GM23248 (cell line): ENCODE measurements around the gene MC1R. TPM values are rescaled to one million over a fixed set of nuclear protein-coding genes. Genes with fewer than 3 reads are reported as not detected.

Experiments used
- DNase-seq: peaks from one replicate; pipeline ENCODE4 v3.0.0-alpha.2; 2015
- H2AFZ ChIP-seq: fragments of 200-600 bp; sonication (generic); 2 replicates; pipeline ENCODE4 v1.6.1; 2016; ENCODE audit warnings: antibody characterized with exemption
- H3F3A ChIP-seq: fragments of 200-600 bp; sonication (generic); 2 replicates; pipeline ENCODE4 v1.6.1; 2016; ENCODE audit warnings: mild to moderate bottlenecking, antibody characterized with exemption, mixed run types; ENCODE audit not compliant: insufficient read depth
- H3K27ac ChIP-seq: fragments of 200-600 bp; sonication (generic); 2 replicates; pipeline ENCODE4 v1.5.1; 2016; ENCODE audit warnings: mild to moderate bottlenecking
- H3K27me3 ChIP-seq: fragments of 200-600 bp; sonication (generic); replicated peaks from 2 replicates; pipeline ENCODE4 v1.6.1; 2016; ENCODE audit warnings: mild to moderate bottlenecking; ENCODE audit not compliant: insufficient read depth
- H3K36me3 ChIP-seq: fragments of 200-600 bp; sonication (generic); 2 replicates; pipeline ENCODE4 v1.6.1; 2016; ENCODE audit warnings: low read depth, mild to moderate bottlenecking
- H3K4me1 ChIP-seq: fragments of 200-600 bp; sonication (generic); 2 replicates; pipeline ENCODE4 v1.6.1; 2016; ENCODE audit warnings: mild to moderate bottlenecking; ENCODE audit not compliant: insufficient read depth
- H3K4me2 ChIP-seq: fragments of 200-600 bp; sonication (generic); one replicate; pipeline ENCODE4 v1.6.1; 2016; ENCODE audit warnings: mild to moderate bottlenecking; ENCODE audit not compliant: unreplicated experiment
- H3K4me3 ChIP-seq: fragments of 200-600 bp; sonication (generic); 2 replicates; pipeline ENCODE4 v1.5.1; 2016; ENCODE audit warnings: mild to moderate bottlenecking
- H3K79me2 ChIP-seq: fragments of 200-600 bp; sonication (generic); 2 replicates; pipeline ENCODE4 v1.6.1; 2016; ENCODE audit warnings: mild to moderate bottlenecking; ENCODE audit not compliant: insufficient read depth
- H3K9ac ChIP-seq: fragments of 200-600 bp; sonication (generic); 2 replicates; pipeline ENCODE4 v1.6.1; 2016; ENCODE audit warnings: mild to moderate bottlenecking
- H3K9me2 ChIP-seq: fragments of 200-600 bp; sonication (generic); 2 replicates; pipeline ENCODE4 v1.6.1; 2016; ENCODE audit warnings: mixed run types, mild to moderate bottlenecking, moderate library complexity; ENCODE audit not compliant: insufficient read depth
- H3K9me3 ChIP-seq: fragments of 200-600 bp; sonication (generic); one replicate; pipeline ENCODE4 v1.6.1; 2017; ENCODE audit warnings: low read depth
- H4K20me1 ChIP-seq: fragments of 200-600 bp; sonication (generic); 2 replicates; pipeline ENCODE4 v1.6.0; 2016; ENCODE audit not compliant: insufficient read depth
- EZH2 ChIP-seq: fragments of 200-600 bp; sonication (generic); IDR thresholded peaks from 2 replicates; pipeline ENCODE4 v1.6.1; 2018; ENCODE audit warnings: antibody characterized with exemption, mild to moderate bottlenecking; ENCODE audit not compliant: insufficient read depth, poor library complexity, severe bottlenecking
- EZH2phosphoT487 ChIP-seq: fragments of 200-600 bp; sonication (generic); IDR thresholded peaks from 2 replicates; pipeline ENCODE4 v1.6.1; 2018; ENCODE audit warnings: antibody characterized with exemption, moderate library complexity, mild to moderate bottlenecking, low read depth; ENCODE audit not compliant: insufficient read depth
- WGBS, 2 experiments: methylation state at CpG; one replicate each; pipeline ENCODE4 v1.1.6; 2015 to 2017; ENCODE audit warnings: low lambda C conversion rate in 2 of 2, low coverage in 1 of 2; ENCODE audit errors: missing lambda C conversion rate in 2 of 2; 5-methylcytosine and 5-hydroxymethylcytosine counted together
- in situ Hi-C: fragments of 300-500 bp; cut with MboI; formaldehyde crosslinking; loops from 2 replicates; pipeline ENCODE4 v1.15.0; 2020
- polyA plus RNA-seq: library from polyadenylated mRNA; unstranded; fragments of >200 nt; fragmentation: Nextera tagmentation; extraction: Ambion mirVana; gene quantifications from 2 replicates; pipeline ENCODE4 v1.2.1, GENCODE V29; 2016
- total RNA-seq: library from RNA; depleted of rRNA; stranded (reverse); fragments of >200 nt; shearing (Covaris generic); gene quantifications from 2 replicates; pipeline ENCODE4 v1.2.3, GENCODE V29; 2014

Gene MC1R
- total and polyA plus RNA-seq, 2 experiments from 2014 or later = 3.8 to 5.6 TPM

DNA sequence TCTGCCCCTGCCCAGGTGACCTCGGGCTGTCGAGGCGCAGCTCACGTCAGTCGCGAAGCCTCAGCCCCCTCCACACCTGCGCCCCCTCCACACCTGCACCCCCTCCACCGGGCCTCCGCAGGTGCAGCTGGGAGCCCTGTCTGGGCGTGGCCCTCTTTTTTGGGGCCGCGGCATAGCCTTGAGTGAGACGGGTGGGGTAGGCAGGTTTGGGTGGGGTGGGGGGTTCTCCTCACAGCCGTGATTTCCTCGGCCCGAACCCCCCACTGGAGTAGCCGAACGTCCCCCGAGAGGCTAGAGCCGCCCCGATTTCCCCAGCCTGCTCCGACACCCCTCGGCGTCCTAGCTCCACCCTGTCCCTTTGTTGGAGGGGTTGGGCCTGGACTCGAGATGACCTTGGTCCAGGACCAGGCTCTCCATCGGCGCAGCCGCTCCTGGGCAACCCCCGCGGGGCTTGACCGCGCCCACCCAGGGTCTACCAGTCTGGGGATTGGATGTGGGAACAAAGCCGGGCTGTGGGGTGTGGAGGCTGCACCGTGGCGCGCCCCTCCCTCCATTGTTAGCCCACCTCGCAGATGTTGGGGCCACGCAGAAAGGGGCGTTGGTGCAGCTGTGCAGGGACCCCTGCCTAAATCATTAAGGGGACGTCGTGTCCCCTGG is 5.1 kb downstream of the MC1R start:
- peak overlapping the region; percentile 99 for H3K4me2 ChIP-seq
- no peaks in the 10 kb centered on the region for H3K9me2 ChIP-seq
- in situ Hi-C loops = no loop called here
- peak; percentile 50 for DNase-seq
- peak overlapping the region; percentile 98 for H3K9ac ChIP-seq
- no peaks in the 10 kb centered on the region for H3K36me3 ChIP-seq
- H3K27me3 ChIP-seq = no peaks in the 10 kb centered on the region
- H3K4me1 ChIP-seq = peaks cover 31% of the 10 kb centered on the region
- 2% methylated on average over 20 to 41 of the region's 41 CpGs for WGBS, 2 experiments
- peak overlapping the region; percentile 89 for H3K4me3 ChIP-seq
- TF ChIP-seq EZH2phosphoT487 (no peak), EZH2 (no peak)
- H2AFZ ChIP-seq = no peak overlapping the region
- peaks cover 25% of the 10 kb centered on the region for H3F3A ChIP-seq
- peak overlapping the region; percentile 99 for H3K27ac ChIP-seq
- H3K9me3 ChIP-seq = no peaks in the 10 kb centered on the region
- H3K79me2 ChIP-seq = peaks cover 50% of the 10 kb centered on the region
- peaks cover 8% of the 10 kb centered on the region; the same call in 1 of the 2 replicates for H4K20me1 ChIP-seq

DNA sequence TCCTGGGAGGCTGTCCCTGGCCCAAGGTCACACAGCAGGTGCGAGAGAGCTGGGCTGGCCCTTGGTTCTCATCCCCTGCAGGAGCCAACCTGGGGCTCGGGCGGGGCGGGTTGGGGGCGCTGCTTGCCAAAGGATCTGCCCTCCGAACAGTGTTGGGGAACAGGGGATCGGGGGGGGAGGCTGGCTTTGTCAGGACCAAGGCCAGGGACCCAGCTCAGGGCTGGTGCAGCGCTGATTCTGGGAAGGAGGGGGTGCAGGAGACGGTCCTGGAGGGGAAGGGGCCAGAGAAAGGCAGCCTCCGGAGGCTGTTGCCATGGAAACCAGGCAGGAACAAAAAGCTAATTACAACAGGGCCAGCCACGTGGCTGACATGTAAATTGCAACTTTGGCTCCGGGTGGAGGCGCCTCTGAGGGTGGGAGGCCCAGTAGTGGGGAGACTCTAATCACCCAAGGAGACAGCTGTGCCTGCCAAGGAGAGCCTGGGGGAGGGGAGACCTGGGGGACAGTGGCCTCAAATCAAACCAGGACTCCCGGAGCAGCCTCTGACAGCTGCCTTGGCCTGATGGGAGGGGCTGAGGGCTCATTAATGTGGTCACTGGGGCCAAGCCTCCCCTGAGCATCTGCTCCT is 5.7 kb downstream of the MC1R start:
- peaks cover 29% of the 10 kb centered on the region for H3K4me1 ChIP-seq
- peak overlapping the region; percentile 89 for H3K4me3 ChIP-seq
- H3K9me2 ChIP-seq = no peaks in the 10 kb centered on the region
- peaks cover 5% of the 10 kb centered on the region; the same call in 1 of the 2 replicates for H3K36me3 ChIP-seq
- peak overlapping the region; percentile 30 for H3K27ac ChIP-seq
- no peaks in the 10 kb centered on the region for H3K27me3 ChIP-seq
- peaks cover 56% of the 10 kb centered on the region for H3K79me2 ChIP-seq
- H3K4me2 ChIP-seq = peak overlapping the region; percentile 99
- peaks cover 8% of the 10 kb centered on the region; the same call in 1 of the 2 replicates for H4K20me1 ChIP-seq
- H2AFZ ChIP-seq = no peak overlapping the region
- DNase-seq = peak; percentile 78
- in situ Hi-C loops = no loop called here
- 2 to 10% methylated on average over 6 to 12 of the region's 14 CpGs for WGBS, 2 experiments
- TF ChIP-seq EZH2 (no peak), EZH2phosphoT487 (no peak)
- H3K9me3 ChIP-seq = no peaks in the 10 kb centered on the region
- peak overlapping the region; percentile 98 for H3K9ac ChIP-seq
- H3F3A ChIP-seq = peaks cover 25% of the 10 kb centered on the region

- DNase-seq = peak; percentile 22
- peak overlapping the region; percentile 99 for H3K4me2 ChIP-seq
- H3K27me3 ChIP-seq = no peaks in the 10 kb centered on the region
- H3K4me3 ChIP-seq = peak overlapping the region; percentile 89
- H3K79me2 ChIP-seq = peaks cover 61% of the 10 kb centered on the region
- peaks cover 9% of the 10 kb centered on the region; the same call in 1 of the 2 replicates for H3K36me3 ChIP-seq
- H3K9me2 ChIP-seq = no peaks in the 10 kb centered on the region
- H3K9me3 ChIP-seq = no peaks in the 10 kb centered on the region
- TF ChIP-seq EZH2phosphoT487 (no peak), EZH2 (no peak)
- peaks cover 24% of the 10 kb centered on the region for H3F3A ChIP-seq
- H3K27ac ChIP-seq = peak overlapping the region; percentile 30
- H3K4me1 ChIP-seq = peaks cover 28% of the 10 kb centered on the region
- no peak overlapping the region for H2AFZ ChIP-seq
- WGBS, 2 experiments = 39 to 40% methylated on average over 4 of the region's 4 CpGs
- peak overlapping the region; percentile 98 for H3K9ac ChIP-seq
- peaks cover 8% of the 10 kb centered on the region; the same call in 1 of the 2 replicates for H4K20me1 ChIP-seq
- in situ Hi-C loops = no loop called here
Observed at GRCh38 chr16:89924925-89925307, 6.3 kb downstream of the MC1R start.

DNA sequence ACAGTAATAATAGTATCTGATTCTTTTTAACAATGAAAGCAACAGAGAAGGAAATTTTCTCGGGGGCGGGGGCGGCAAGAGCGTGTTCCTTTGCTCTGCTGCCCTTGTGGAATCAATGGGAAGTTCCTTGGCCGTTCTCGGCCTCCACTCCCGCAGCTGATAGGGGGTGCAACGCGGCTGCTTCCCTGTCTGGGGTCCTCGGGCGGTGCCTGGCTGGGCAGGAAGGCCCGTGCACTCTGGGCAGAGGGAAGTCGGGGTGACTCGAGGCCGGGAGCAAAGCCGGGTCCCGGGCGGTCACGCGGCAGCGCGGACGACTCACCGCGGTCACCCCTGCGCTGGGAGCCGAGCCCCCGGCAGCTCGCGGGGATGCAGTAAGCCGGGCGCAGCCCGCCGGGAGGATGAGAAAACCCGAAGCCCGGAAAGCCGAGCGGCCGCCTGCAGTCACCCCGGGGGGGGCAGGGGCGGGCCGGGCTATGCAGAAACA is 7.0 kb downstream of the MC1R start:
- Histone ChIP-seq H3K9ac (peak overlapping the region; percentile 98), H3K4me3 (peak overlapping the region; percentile 89), H3K9me3 (no peaks in the 10 kb centered on the region), H3K4me2 (peak overlapping the region; percentile 99), H2AFZ (0 out of 2 replicates have a peak overlapping the region, but pooled peaks have one; percentile 12), H3K9me2 (no peaks in the 10 kb centered on the region), H3K27me3 (no peaks in the 10 kb centered on the region), H3K79me2 (peaks cover 69% of the 10 kb centered on the region), H4K20me1 (peaks cover 8% of the 10 kb centered on the region; the same call in 1 of the 2 replicates), H3K4me1 (peaks cover 21% of the 10 kb centered on the region), H3K36me3 (peaks cover 9% of the 10 kb centered on the region; the same call in 1 of the 2 replicates), H3K27ac (peak overlapping the region; percentile 30), H3F3A (peaks cover 17% of the 10 kb centered on the region)
- in situ Hi-C loops = no loop called here
- no peak for TF ChIP-seq EZH2phosphoT487
- no peak for TF ChIP-seq EZH2
- whole genome bisulfite sequencing, 2 experiments = 1 to 4% methylated on average over 28 to 41 of the region's 42 CpGs
- no peak for DNase-seq
